GM19397 (cell line): ENCODE data around the gene BICC1.

Experiments
- ATAC-seq: cut with Tn5 transposase; IDR thresholded peaks from one replicate; pipeline ENCODE4 v1.9.1; 2021; ENCODE audit warnings: mild to moderate bottlenecking, moderate library complexity; ENCODE audit not compliant: unreplicated experiment

The BICC1 gene

GRCh38 chr10:58645416-58646146 is 132.9 kb downstream of the BICC1 start:
- no peak for ATAC-seq

GRCh38 chr10:58647376-58648112 is 134.9 kb downstream of the BICC1 start:
- no peak for ATAC-seq

- ATAC-seq, result no peak
Measured at GRCh38 chr10:58648131-58648530, 135.5 kb downstream of the BICC1 start.

GRCh38 chr10:58651040-58651439 is 138.4 kb downstream of the BICC1 start:
- no peak for ATAC-seq

GRCh38 chr10:58651742-58652141 is 139.1 kb downstream of the BICC1 start:
- no peak for ATAC-seq

- ATAC-seq, result no peak
Measured at GRCh38 chr10:58653139-58653538, 140.5 kb downstream of the BICC1 start.

- ATAC-seq, result no peak
Measured at GRCh38 chr10:58660575-58661255, 148.0 kb downstream of the BICC1 start.

GRCh38 chr10:58661336-58661735 is 148.7 kb downstream of the BICC1 start:
- no peak for ATAC-seq

- ATAC-seq, result no peak
Measured at GRCh38 chr10:58661902-58662301, 149.2 kb downstream of the BICC1 start.

GRCh38 chr10:58662314-58662713 is 149.6 kb downstream of the BICC1 start:
- ATAC-seq, result no peak

- ATAC-seq, result no peak
Measured at GRCh38 chr10:58665361-58665760, 152.7 kb downstream of the BICC1 start.

- ATAC-seq, result no peak
Measured at GRCh38 chr10:58666024-58666423, 153.4 kb downstream of the BICC1 start.

GRCh38 chr10:58667658-58668310 is 155.1 kb downstream of the BICC1 start:
- ATAC-seq, result no peak

- no peak for ATAC-seq
Measured at GRCh38 chr10:58672845-58673244, 160.2 kb downstream of the BICC1 start.

GRCh38 chr10:58674251-58674650 is 161.6 kb downstream of the BICC1 start:
- no peak for ATAC-seq

GRCh38 chr10:58675321-58675720 is 162.6 kb downstream of the BICC1 start:
- no peak for ATAC-seq

- ATAC-seq, result no peak
Measured at GRCh38 chr10:58691528-58691927, 178.9 kb downstream of the BICC1 start.

GRCh38 chr10:58693919-58694318 is 181.2 kb downstream of the BICC1 start:
- ATAC-seq, result no peak

- no peak for ATAC-seq
Measured at GRCh38 chr10:58695022-58695421, 182.3 kb downstream of the BICC1 start.

GRCh38 chr10:58696736-58697135 is 184.1 kb downstream of the BICC1 start:
- ATAC-seq, result no peak

GRCh38 chr10:58697691-58698090 is 185.0 kb downstream of the BICC1 start:
- ATAC-seq, result no peak
